Skin of body (tissue), 2 donors: ENCODE results near the gene CD79A. TPM values are rescaled to one million over a fixed set of nuclear protein-coding genes. Genes with fewer than 3 reads are reported as not detected.
"Not testable (repeated sequence)": the region's sequence is repeated elsewhere in the genome, so short reads cannot be mapped to it uniquely, and the experiment has no call there.

Experiments
- DNase-seq: peaks from one replicate; lab custom pipeline; 2025; lab: John Stamatoyannopoulos, UW
- total RNA-seq: library from RNA; depleted of rRNA; stranded (reverse); fragments of >200 nt; gene quantifications from one replicate; pipeline ENCODE4 v1.2.3, GENCODE V29; 2014

The CD79A gene
- total RNA-seq, 1 donor from 2014 or later: 0.79 TPM

- no peak for DNase-seq
These were observed 28.4 kb downstream of the CD79A start for GRCh38 chr19:41905273-41906002.

GRCh38 chr19:41906271-41906670, 29.2 kb downstream of the CD79A start:
- DNase-seq: no peak

- no peak for DNase-seq
These were observed 30.0 kb downstream of the CD79A start for GRCh38 chr19:41906916-41907680.

- no peak for DNase-seq
These were observed 31.0 kb downstream of the CD79A start for GRCh38 chr19:41907994-41908615.

- DNase-seq: no peak
These were observed 31.8 kb downstream of the CD79A start for GRCh38 chr19:41908724-41909464.

GRCh38 chr19:41909706-41910105, 32.6 kb downstream of the CD79A start:
- no peak for DNase-seq

- DNase-seq: no peak
These were observed 33.3 kb downstream of the CD79A start for GRCh38 chr19:41910240-41910991.

- DNase-seq: no peak
These were observed 34.2 kb downstream of the CD79A start for GRCh38 chr19:41910992-41911888.

GRCh38 chr19:41911889-41912731, 35.0 kb downstream of the CD79A start:
- DNase-seq: no peak

GRCh38 chr19:41912899-41913537, 35.9 kb downstream of the CD79A start:
- DNase-seq: no peak

- DNase-seq: no peak
These were observed 36.7 kb downstream of the CD79A start for GRCh38 chr19:41913538-41914423.

GRCh38 chr19:41914424-41914834, 37.4 kb downstream of the CD79A start:
- not testable (repeated sequence) for DNase-seq

- DNase-seq: no peak
These were observed 38.1 kb downstream of the CD79A start for GRCh38 chr19:41915021-41915775.

GRCh38 chr19:41915776-41916414, 38.8 kb downstream of the CD79A start:
- no peak for DNase-seq

GRCh38 chr19:41917676-41918075, 40.6 kb downstream of the CD79A start:
- no peak for DNase-seq

- DNase-seq: no peak
These were observed 41.0 kb downstream of the CD79A start for GRCh38 chr19:41918095-41918494.
